WTC11 (cell line): ENCODE results near the gene PGS1. TPM values are rescaled to one million over a fixed set of nuclear protein-coding genes. Genes with fewer than 3 reads are reported as not detected.
A peak's percentile ranks its signal among the peaks of the same experiment; 100 is the strongest.

Experiments
- ATAC-seq: fragments of 200-7000 bp; cut with Tn5 transposase; 2 replicates; pipeline ENCODE4 v1.10.0; 2021; ENCODE audit warnings: mild to moderate bottlenecking, moderate library complexity
- CTCF ChIA-PET: fragments of 300-600 bp; sonication (Branson Sonifier 250); formaldehyde crosslinking; loops from one replicate; lab custom pipeline; 2021; ENCODE audit warnings: antibody characterized with exemption; lab: Charles Lee
- POLR2A ChIA-PET: fragments of 350-600 bp; sonication (Branson Sonifier 250); formaldehyde crosslinking; loops from one replicate; lab custom pipeline; 2021; ENCODE audit warnings: antibody characterized with exemption; lab: Charles Lee
- DNase-seq: peaks from one replicate; pipeline ENCODE4 v3.0.0; 2021; ENCODE audit warnings: low spot score
- H3K27ac Mint-ChIP-seq: 2 replicates; pipeline ENCODE4 v1.8.0; 2021; ENCODE audit warnings: mixed read lengths
- H3K27me3 Mint-ChIP-seq: 2 replicates; pipeline ENCODE4 v1.8.0; 2021; ENCODE audit warnings: low read depth, mild to moderate bottlenecking, moderate library complexity, mixed read lengths
- H3K36me3 Mint-ChIP-seq: 2 replicates; pipeline ENCODE4 v1.8.0; 2021; ENCODE audit warnings: mixed read lengths
- H3K4me1 Mint-ChIP-seq: 2 replicates; pipeline ENCODE4 v1.8.0; 2022; ENCODE audit warnings: mixed read lengths
- H3K4me3 Mint-ChIP-seq: 2 replicates; pipeline ENCODE4 v1.8.0; 2021; ENCODE audit warnings: mild to moderate bottlenecking, moderate library complexity, mixed read lengths
- H3K9me3 Mint-ChIP-seq: 2 replicates; pipeline ENCODE4 v1.8.0; 2021; ENCODE audit warnings: mixed read lengths
- ATF2 ChIP-seq: sonication (generic); formaldehyde crosslinking; IDR thresholded peaks from 2 replicates; pipeline ENCODE4 v1.8.1; 2022; ENCODE audit warnings: low read depth, missing genetic modification reagents, borderline replicate concordance
- CTCF ChIP-seq: fragments of 200-600 bp; IDR thresholded peaks from 2 replicates; pipeline ENCODE4 v1.8.0; 2022; ENCODE audit warnings: antibody characterized with exemption
- ELF4 ChIP-seq: sonication (generic); formaldehyde crosslinking; IDR thresholded peaks from 2 replicates; pipeline ENCODE4 v1.8.1; 2022; ENCODE audit warnings: low read depth, mild to moderate bottlenecking, moderate library complexity, missing genetic modification reagents
- FOXK1 ChIP-seq: sonication (generic); formaldehyde crosslinking; IDR thresholded peaks from 2 replicates; pipeline ENCODE4 v1.8.0; 2022; ENCODE audit warnings: mild to moderate bottlenecking, moderate library complexity, missing genetic modification reagents
- FOXP1 ChIP-seq: sonication (generic); formaldehyde crosslinking; IDR thresholded peaks from 2 replicates; pipeline ENCODE4 v1.8.0; 2022; ENCODE audit warnings: missing genetic modification reagents, mild to moderate bottlenecking, moderate library complexity, borderline replicate concordance
- NFATC4 ChIP-seq: fragments of 250-450 bp; sonication (Bioruptor Pico); IDR thresholded peaks from 2 replicates; pipeline ENCODE4 v1.9.0; 2021; ENCODE audit warnings: mild to moderate bottlenecking
- NR3C1 ChIP-seq: sonication (generic); formaldehyde crosslinking; conservative IDR thresholded peaks from 2 replicates; pipeline ENCODE4 v1.8.1; 2023; ENCODE audit warnings: low read depth, mild to moderate bottlenecking, missing genetic modification reagents
- PRDM15 ChIP-seq: sonication (generic); formaldehyde crosslinking; IDR thresholded peaks from 2 replicates; pipeline ENCODE4 v1.8.0; 2022; ENCODE audit warnings: missing genetic modification reagents
- SMAD3 ChIP-seq: sonication (generic); formaldehyde crosslinking; IDR thresholded peaks from 2 replicates; pipeline ENCODE4 v1.8.0; 2022; ENCODE audit warnings: missing genetic modification reagents, mild to moderate bottlenecking, borderline replicate concordance
- STAT6 ChIP-seq: sonication (generic); formaldehyde crosslinking; conservative IDR thresholded peaks from 2 replicates; pipeline ENCODE4 v1.8.1; 2023; ENCODE audit warnings: mild to moderate bottlenecking, low read depth, missing genetic modification reagents, moderate library complexity
- TP53 ChIP-seq: sonication (generic); formaldehyde crosslinking; IDR thresholded peaks from 2 replicates; pipeline ENCODE4 v1.8.1; 2023; ENCODE audit warnings: mild to moderate bottlenecking, missing genetic modification reagents
- ZNF512 ChIP-seq: sonication (generic); formaldehyde crosslinking; IDR thresholded peaks from 2 replicates; pipeline ENCODE4 v1.8.1; 2022; ENCODE audit warnings: missing genetic modification reagents, borderline replicate concordance
- total RNA-seq: library from RNA; stranded (reverse); gene quantifications from 3 replicates; pipeline ENCODE4 v1.2.3, GENCODE V29; 2021

PGS1 gene
- total RNA-seq, 1 experiment from 2014 or later, result 51.4 TPM

- TF ChIP-seq SMAD3 (CRISPR knock-in tag) (no peak), TP53 (no peak), CTCF (no peak), FOXP1 (CRISPR knock-in tag) (no peak), FOXK1 (no peak), STAT6 (CRISPR knock-in tag) (no peak), ZNF512 (CRISPR knock-in tag) (no peak)
- TF ChIP-seq, all 79 proteins: peak for 0
These were observed 55.4 kb downstream of the PGS1 start (continued) for GRCh38 chr17:78433780-78434335.

- ChIA-PET POLR2A (no interaction called here), CTCF (interaction anchor here (0.6 to 1.3 kb wide), 2 partner anchors 13 to 125 kb away, joined by 3 to 6 read pairs; no protein-coding TSS in a partner anchor)
- Mint-ChIP-seq H3K36me3 (peaks cover 4% of the 10 kb centered on the region; the same call in 1 of the 2 replicates), H3K27ac (no peak overlapping the region), H3K27me3 (no peaks in the 10 kb centered on the region), H3K4me3 (no peak overlapping the region), H3K9me3 (peaks cover 7% of the 10 kb centered on the region; the same call in 1 of the 2 replicates), H3K4me1 (peaks cover 34% of the 10 kb centered on the region)
- DNase-seq, result no peak
- TF ChIP-seq NR3C1 (CRISPR knock-in tag) (no peak), TP53 (no peak), PRDM15 (CRISPR knock-in tag) (peak; percentile 72), ELF4 (CRISPR knock-in tag) (no peak), ATF2 (CRISPR knock-in tag) (no peak), NFATC4 (CRISPR knock-in tag) (no peak)
- ATAC-seq, result no peak; the same call in 1 of the 2 replicates
These were observed 56.2 kb downstream of the PGS1 start for GRCh38 chr17:78434455-78435329.
